ENCODE measurements around the gene MTHFS. TPM values are rescaled to one million over a fixed set of nuclear protein-coding genes. Genes with fewer than 3 reads are reported as not detected.
"Not testable (repeated sequence)": the region's sequence is repeated elsewhere in the genome, so short reads cannot be mapped to it uniquely, and the experiment has no call there.

Gene MTHFS
- total and polyA plus RNA-seq, 2 donors (not counting 3 experiments of a cell fraction or from before 2014, with no cell fraction given): 9.3 to 15.7 TPM

DNA sequence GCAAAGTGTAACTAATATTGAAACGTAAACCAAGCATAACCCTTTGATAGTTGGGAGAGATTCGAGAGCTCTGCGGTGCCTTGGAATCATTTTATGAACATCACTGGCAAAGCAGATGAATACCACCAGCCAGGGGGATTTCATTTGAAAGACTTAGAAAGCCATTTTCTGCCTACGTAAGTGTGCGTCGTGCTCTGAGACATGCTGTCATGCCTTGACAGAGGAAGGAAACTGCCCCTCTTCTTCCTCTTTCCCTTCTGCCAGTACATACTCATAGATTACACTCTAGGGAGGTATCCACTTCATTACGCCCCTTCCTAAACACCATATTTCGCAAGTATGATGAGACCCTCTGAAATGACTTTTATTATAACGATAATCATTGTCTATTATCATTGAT, 3.3 kb upstream of the MTHFS start:
- TF ChIP-seq, protein P1, sequence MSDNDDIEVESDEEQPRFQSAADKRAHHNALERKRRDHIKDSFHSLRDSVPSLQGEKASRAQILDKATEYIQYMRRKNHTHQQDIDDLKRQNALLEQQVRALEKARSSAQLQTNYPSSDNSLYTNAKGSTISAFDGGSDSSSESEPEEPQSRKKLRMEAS (IDR thresholded peaks at IDR 0.05; ENCODE audit: insufficient read depth, insufficient read length): no peak
- TF ChIP-seq GATA2 (IDR thresholded peaks at IDR 0.05; ENCODE audit: insufficient read depth, insufficient read length, low read depth, low read length): no peak
- no peak for TF ChIP-seq MYC (IDR thresholded peaks at IDR 0.05; ENCODE audit: low read depth, low read length)
- TF ChIP-seq POLR2A (IDR thresholded peaks at IDR 0.05; ENCODE audit: low read depth, low read length): no peak
- no peak for TF ChIP-seq FOS (IDR thresholded peaks at IDR 0.05; ENCODE audit: borderline replicate concordance, insufficient read depth, low read length)
- TF ChIP-seq POLR2AphosphoS5 (IDR thresholded peaks at IDR 0.05; ENCODE audit: insufficient read depth, low read depth, low read length): no peak
- TF ChIP-seq, protein P2, sequence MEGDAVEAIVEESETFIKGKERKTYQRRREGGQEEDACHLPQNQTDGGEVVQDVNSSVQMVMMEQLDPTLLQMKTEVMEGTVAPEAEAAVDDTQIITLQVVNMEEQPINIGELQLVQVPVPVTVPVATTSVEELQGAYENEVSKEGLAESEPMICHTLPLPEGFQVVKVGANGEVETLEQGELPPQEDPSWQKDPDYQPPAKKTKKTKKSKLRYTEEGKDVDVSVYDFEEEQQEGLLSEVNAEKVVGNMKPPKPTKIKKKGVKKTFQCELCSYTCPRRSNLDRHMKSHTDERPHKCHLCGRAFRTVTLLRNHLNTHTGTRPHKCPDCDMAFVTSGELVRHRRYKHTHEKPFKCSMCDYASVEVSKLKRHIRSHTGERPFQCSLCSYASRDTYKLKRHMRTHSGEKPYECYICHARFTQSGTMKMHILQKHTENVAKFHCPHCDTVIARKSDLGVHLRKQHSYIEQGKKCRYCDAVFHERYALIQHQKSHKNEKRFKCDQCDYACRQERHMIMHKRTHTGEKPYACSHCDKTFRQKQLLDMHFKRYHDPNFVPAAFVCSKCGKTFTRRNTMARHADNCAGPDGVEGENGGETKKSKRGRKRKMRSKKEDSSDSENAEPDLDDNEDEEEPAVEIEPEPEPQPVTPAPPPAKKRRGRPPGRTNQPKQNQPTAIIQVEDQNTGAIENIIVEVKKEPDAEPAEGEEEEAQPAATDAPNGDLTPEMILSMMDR (IDR thresholded peaks at IDR 0.05; ENCODE audit: extremely low read depth in 1 of 2, insufficient read depth in 1 of 2, low read depth in 1 of 2, low read length in 2 of 2): no peak
- TF ChIP-seq EZH2 (IDR thresholded peaks at IDR 0.05; ENCODE audit: borderline replicate concordance, low read depth, low read length, severe bottlenecking): no peak
- no peak for TF ChIP-seq JUN (IDR thresholded peaks at IDR 0.05; ENCODE audit: borderline replicate concordance, insufficient read depth, insufficient read length, low read depth)
- FAIRE-seq (no peak), DNase-seq (ENCODE audit: low read depth, low spot score) (no peak)
- Histone ChIP-seq H2AFZ (ENCODE audit: low read depth, low read length) (no peak overlapping the region), H4K20me1 (replicated peaks; ENCODE audit: control insufficient read depth, extremely low read depth, insufficient read depth, low read length) (no peaks in the 10 kb centered on the region), H3K9ac (replicated peaks; ENCODE audit: extremely low read depth, insufficient read depth, low read length) (no peak overlapping the region), H3K4me2 (ENCODE audit: insufficient read depth, low read length) (no peak overlapping the region), H3K27me3 (ENCODE audit: control insufficient read depth in 2 of 2, insufficient read depth in 2 of 2, low read length in 2 of 2) (no peaks in the 10 kb centered on the region), H3K36me3 (ENCODE audit: control insufficient read depth in 2 of 2, extremely low read depth in 1 of 2, insufficient read depth in 2 of 2, low read length in 2 of 2) (no peaks in the 10 kb centered on the region), H3K9me3 (replicated peaks; ENCODE audit: control insufficient read depth, insufficient read depth, low read length) (no peaks in the 10 kb centered on the region), H3K27ac (ENCODE audit: insufficient read depth, low read depth, low read length) (no peak overlapping the region), H3K4me3 (replicated peaks in 1 of 3; ENCODE audit: insufficient read depth in 1 of 3, low read depth in 1 of 3, low read length in 3 of 3) (no peak overlapping the region), H3K79me2 (ENCODE audit: control insufficient read depth, insufficient read depth, low read length) (no peaks in the 10 kb centered on the region), H3K4me1 (ENCODE audit: control insufficient read depth, extremely low read depth, insufficient read depth, low read length) (peaks cover 13% of the 10 kb centered on the region), H3K9me1 (replicated peaks; ENCODE audit: control insufficient read depth, extremely low read depth, insufficient read depth, low read length) (no peaks in the 10 kb centered on the region)
- ChIA-PET POLR2A (no interaction called here), CTCF (no interaction called here)
- dilution Hi-C loops (cut with MboI; ENCODE audit: extremely low pct_ligation_motif_present, low sequenced_read_pairs) (no loop called here), intact Hi-C loops (cut with micrococcal nuclease) (no loop called here)
- no TSS peak for BruUV-seq (replicated peaks)

DNA sequence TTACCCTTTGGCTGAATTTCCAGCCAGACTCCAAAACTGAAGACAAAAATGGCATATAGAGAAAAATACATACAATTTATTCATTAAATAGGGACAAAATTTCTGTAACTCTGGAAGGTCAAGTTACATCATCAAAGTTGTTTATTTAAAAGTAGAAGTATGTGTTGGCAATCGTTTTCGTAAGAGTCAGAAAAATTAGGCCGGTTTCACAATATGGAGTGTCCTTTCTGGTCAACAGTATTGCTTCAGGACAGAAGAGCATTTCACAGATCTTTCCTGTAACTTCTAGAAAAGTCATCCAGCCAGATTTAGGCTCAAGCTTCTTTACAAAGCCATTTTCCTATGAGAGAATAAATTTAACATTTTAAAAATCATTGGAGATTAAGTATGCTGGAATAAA, 2.0 kb upstream of the MTHFS start:
- H3K27me3 ChIP-seq (ENCODE audit: control insufficient read depth in 2 of 2, insufficient read depth in 2 of 2, low read length in 2 of 2); H3K36me3 ChIP-seq (ENCODE audit: control insufficient read depth in 2 of 2, extremely low read depth in 1 of 2, insufficient read depth in 2 of 2, low read length in 2 of 2); H3K4me3 ChIP-seq (replicated peaks in 1 of 3; ENCODE audit: insufficient read depth in 1 of 3, low read depth in 1 of 3, low read length in 3 of 3); H2AFZ ChIP-seq (ENCODE audit: low read depth, low read length); DNase-seq (ENCODE audit: low read depth, low spot score); intact Hi-C loops (cut with micrococcal nuclease); H3K9me1 ChIP-seq (replicated peaks; ENCODE audit: control insufficient read depth, extremely low read depth, insufficient read depth, low read length); POLR2A ChIA-PET; H3K27ac ChIP-seq (ENCODE audit: insufficient read depth, low read depth, low read length); BruUV-seq (replicated peaks); H3K4me2 ChIP-seq (ENCODE audit: insufficient read depth, low read length); H3K9ac ChIP-seq (replicated peaks; ENCODE audit: extremely low read depth, insufficient read depth, low read length); H3K9me3 ChIP-seq (replicated peaks; ENCODE audit: control insufficient read depth, insufficient read depth, low read length); dilution Hi-C loops (cut with MboI; ENCODE audit: extremely low pct_ligation_motif_present, low sequenced_read_pairs); H3K79me2 ChIP-seq (ENCODE audit: control insufficient read depth, insufficient read depth, low read length); FAIRE-seq; H4K20me1 ChIP-seq (replicated peaks; ENCODE audit: control insufficient read depth, extremely low read depth, insufficient read depth, low read length): not testable (repeated sequence)
- H3K4me1 ChIP-seq (ENCODE audit: control insufficient read depth, extremely low read depth, insufficient read depth, low read length): peaks cover 13% of the 10 kb centered on the region
- CTCF ChIA-PET: interaction anchor here (0.6 to 1.1 kb wide), 2 partner anchors 35 to 518 kb away, joined by 3 to 4 read pairs; no protein-coding TSS in a partner anchor

Measured in endothelial cell of umbilical vein (primary cell).